GM12874 (cell line): ENCODE measurements around the gene SLC26A9.

ENCODE experiments used
- CTCF ChIP-seq: IDR thresholded peaks from 2 replicates; pipeline ENCODE4 v1.5.1; 2011; ENCODE audit warnings: low read depth, mild to moderate bottlenecking, control low read depth, low read length, moderate library complexity; ENCODE audit not compliant: insufficient read depth

The SLC26A9 gene

GRCh38 chr1:205896351-205896750 is 46.9 kb downstream of the SLC26A9 start:
- TF ChIP-seq CTCF: no peak

- TF ChIP-seq CTCF: no peak
Measured at GRCh38 chr1:205883792-205884191, 59.5 kb downstream of the SLC26A9 start.

GRCh38 chr1:205880923-205881322 is 62.3 kb downstream of the SLC26A9 start:
- no peak for TF ChIP-seq CTCF

GRCh38 chr1:205879974-205880373 is 63.3 kb downstream of the SLC26A9 start:
- TF ChIP-seq CTCF: no peak

GRCh38 chr1:205878026-205878425 is 65.2 kb downstream of the SLC26A9 start:
- no peak for TF ChIP-seq CTCF

- no peak for TF ChIP-seq CTCF
Measured at GRCh38 chr1:205870236-205870635, 73.0 kb downstream of the SLC26A9 start.
